ENCODE data around the gene ADIPOR2.
"Not testable (repeated sequence)": the region's sequence is repeated elsewhere in the genome, so short reads cannot be mapped to it uniquely, and the experiment has no call there.

Gene ADIPOR2

GRCh38 chr12:1665366-1665765 lies 25.5 kb upstream of the ADIPOR2 start:
- DNase-seq (ENCODE audit: low read depth), result no peak

DNA sequence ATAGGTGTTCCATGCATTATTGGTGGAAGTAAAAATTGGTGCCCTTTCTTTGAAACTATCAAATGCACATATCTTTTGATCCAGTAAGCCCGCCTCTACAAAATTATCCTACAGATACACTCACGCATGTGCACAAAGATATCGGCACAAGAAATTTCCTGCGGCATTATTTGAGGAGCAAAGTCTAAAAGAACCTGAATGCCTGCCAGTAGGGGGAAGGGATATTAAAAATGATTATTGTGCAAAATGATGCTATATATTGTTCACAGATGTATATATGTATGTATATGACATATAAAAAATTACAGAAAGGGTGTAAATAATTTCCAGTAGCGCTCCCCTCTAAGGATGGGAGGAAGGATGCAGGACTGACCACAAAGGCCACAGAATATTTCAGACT lies 24.7 kb upstream of the ADIPOR2 start:
- DNase-seq (ENCODE audit: low read depth), result no peak

DNA sequence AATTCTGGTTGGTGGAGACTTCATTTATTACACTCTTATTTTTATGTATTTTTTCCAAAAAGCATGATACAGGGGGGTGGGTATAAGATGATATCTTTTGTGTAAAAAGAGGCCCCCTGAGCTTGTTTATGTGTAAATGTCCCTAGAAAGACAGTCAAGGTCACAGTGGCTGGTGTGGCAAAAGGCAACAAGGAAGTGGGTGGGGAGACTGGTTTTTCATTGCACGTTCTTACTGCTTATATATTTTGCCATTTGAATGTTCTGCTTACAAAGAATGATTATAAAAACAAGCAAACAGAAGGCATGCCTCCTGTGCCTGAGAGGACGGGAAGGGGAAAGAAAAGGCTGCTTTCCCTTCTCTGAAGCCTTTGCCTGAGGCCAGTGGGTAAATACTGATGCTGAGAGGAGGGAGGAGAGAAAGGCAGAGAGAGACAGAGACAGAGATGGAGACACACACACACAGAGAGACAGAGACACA lies 24.1 kb upstream of the ADIPOR2 start:
- DNase-seq (ENCODE audit: low read depth), result no peak

GRCh38 chr12:1668833-1669543 lies 21.9 kb upstream of the ADIPOR2 start:
- no peak for DNase-seq (ENCODE audit: low read depth)

- DNase-seq (ENCODE audit: low read depth), result no peak
Measured at GRCh38 chr12:1670358-1671268, 20.3 kb upstream of the ADIPOR2 start.

DNA sequence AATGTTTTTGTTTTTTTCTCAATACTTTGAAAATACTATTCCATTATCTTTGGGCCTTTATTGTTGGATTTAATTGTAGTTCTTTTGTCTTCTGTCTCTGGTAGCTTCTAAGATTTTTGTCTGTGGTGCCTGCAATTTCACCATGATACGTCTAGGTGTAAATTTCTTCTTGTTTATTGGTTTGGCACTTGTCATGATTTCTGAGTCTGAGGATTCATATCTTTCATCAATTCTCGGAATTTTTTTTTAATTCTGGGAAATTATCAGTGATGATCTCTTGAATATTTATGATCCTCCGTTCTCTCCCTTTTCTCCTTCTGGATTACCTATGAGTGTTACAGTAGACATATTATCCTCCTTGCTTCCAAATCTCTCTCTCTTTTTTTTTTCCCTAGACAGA lies 14.8 kb upstream of the ADIPOR2 start:
- DNase-seq (ENCODE audit: low read depth), result no peak

DNA sequence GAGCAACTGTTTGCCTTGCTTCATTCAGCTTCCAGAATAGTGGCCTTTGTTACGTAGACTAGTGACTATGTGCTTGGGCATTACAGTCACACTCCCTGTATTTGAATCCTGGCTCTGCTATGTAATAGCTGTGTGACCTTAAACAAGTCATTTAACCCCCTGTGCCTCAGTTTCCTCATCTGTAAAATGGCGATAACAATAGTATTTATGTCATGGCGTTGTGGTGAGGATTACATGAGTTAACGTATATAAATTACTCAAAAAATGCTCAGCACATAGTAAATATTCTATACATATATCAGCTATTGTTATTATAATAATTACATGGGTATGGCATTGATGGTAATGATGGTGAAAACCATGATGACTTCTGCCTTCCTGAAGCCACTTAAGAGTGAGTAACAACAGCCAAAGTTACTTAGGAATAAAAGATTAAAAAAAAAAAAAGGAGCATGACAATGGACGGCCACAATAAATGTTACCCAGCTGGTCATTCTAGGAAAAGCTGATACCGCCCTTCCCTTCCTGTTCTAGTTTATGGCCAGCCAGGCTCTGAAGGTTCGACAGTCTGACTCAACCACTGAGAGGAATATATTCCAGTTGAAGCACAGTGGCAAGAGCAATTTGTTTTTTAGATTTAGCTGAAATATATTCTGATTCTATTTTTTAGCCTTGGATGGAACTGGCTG lies 9.9 kb upstream of the ADIPOR2 start:
- no peak for DNase-seq (ENCODE audit: low read depth)

DNA sequence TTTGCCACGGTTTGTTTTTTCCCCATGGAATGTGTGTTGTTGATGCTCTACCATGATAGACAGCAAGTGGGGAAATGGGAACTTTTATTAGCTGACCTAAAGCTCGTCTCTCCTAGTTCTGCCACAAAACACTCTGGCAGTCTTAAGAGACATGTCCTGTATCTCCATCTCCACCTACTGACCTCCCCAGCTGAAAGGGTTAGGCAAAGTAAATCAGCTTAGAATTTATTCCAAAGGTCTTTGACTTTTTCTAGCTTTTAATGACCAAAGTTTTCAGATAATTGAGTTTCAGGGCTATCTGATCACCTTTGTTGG lies 9.4 kb upstream of the ADIPOR2 start:
- DNase-seq (ENCODE audit: low read depth), result no peak

DNA sequence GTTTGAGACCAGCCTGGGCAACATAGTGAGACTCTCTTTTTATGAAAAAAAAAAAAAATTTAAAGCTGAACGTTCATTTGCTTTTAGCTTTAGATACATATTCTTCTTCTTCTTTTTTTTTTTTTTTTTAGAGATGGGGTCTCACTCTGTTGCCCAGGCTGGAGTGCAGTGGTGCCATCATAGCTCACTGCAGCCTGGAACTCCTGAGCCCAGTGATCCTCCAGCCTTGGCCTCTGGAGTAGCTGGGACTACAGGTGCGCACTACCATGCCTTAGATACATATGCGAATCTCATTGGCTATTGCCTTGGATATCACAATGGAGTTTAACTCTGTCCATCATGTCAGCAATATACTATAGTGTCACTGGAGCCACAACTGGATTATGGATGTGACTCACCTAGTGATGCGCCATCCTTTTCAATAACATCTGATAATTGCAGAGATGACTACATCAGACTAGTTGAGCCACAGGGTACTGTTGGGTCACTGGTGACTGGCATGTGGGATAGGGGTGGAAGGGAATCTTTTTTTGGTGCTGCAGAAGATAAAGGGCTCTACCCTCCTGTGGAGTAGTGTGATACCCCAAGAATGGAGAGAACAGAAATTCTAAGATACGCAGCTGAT lies 2.7 kb upstream of the ADIPOR2 start:
- no peak for DNase-seq (ENCODE audit: low read depth)

DNA sequence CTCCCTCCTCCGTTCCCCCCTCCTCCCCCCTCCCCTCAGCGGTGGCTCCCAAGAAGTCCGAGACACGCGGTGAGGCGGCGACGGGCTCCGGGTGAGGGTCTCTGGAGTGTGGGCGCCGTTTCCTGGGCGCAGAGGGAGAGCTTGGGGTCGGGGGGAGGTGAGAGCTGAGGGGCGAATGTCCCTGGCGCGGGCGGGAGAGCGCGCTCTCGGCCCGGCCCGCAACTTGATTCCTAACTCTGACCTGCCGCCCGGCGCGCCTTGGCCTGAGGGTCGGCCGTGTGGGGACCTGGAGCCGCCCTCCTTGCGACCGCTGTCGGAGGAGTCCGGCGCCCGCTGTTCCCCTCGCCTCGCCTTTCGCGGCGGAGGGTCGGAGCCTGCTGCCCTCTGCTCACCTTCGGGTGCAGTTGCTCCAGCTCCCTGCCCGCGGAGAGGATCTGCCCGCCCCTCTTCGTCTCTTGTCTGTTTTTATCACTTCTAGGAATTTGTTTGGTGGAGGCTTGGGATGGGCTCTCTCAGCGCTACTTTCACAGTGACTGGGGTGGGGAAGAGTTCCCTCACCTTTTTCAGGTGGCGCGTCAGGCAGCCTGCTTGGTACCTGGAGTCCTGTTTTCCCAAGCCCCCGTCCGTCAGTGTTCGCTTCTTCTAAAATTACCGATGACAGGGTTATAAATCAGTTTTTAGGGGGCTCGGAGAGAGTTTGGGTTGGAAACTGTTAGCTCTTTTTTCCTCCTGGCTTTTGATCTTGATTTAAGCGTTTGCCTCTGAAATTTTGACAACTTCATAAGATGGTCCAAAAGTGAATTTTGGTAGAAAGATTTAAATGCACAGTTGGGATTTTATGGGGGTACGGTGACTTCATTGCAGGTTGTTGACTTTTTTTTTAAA lies 495 bp downstream of the ADIPOR2 start:
- DNase-seq (ENCODE audit: low read depth), result peak; percentile 13

GRCh38 chr12:1692226-1692625 lies 1.4 kb downstream of the ADIPOR2 start:
- no peak for DNase-seq (ENCODE audit: low read depth)

GRCh38 chr12:1692895-1693610 lies 2.2 kb downstream of the ADIPOR2 start:
- no peak for DNase-seq (ENCODE audit: low read depth)

DNA sequence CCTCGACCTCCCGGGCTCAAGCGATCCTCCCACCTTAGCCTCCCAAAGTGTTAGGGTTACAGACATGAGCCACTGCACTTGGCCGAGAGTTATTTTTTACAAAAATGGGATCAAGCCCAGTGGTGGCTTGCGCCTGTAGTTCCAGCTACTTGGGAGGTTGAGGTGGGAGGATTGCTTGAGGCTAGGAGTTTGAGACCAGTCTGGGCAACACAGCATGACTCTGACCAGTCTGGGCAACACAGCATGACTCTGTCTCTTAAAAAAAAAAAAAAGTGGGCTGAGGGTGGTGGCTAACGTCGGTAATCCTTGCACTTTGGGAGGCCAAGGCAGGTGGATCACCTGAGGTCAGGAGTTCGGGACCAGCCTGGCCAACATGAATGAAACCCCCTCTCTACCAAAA lies 4.2 kb downstream of the ADIPOR2 start:
- DNase-seq (ENCODE audit: low read depth), result not testable (repeated sequence)

GRCh38 chr12:1695886-1696670 lies 5.2 kb downstream of the ADIPOR2 start:
- DNase-seq (ENCODE audit: low read depth), result no peak

DNA sequence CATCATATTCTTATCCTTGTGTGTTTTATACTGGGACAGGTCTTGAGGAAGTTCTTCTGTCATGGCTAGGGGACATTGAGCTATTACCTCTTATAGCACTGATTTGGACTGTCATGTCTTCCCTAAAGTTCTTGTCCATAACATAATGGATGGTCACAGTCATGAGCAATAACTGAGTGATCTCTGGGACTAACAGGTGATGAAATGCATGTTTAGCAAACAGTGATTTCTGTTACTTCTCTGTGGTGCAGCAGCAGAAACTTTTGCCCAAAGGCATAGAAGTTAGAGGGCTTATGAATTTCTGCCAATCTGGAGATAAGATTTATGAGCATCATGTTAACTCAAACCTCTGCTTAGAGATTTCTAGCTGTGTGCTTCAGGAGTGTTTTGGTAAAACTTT lies 5.9 kb downstream of the ADIPOR2 start:
- no peak for DNase-seq (ENCODE audit: low read depth)

DNA sequence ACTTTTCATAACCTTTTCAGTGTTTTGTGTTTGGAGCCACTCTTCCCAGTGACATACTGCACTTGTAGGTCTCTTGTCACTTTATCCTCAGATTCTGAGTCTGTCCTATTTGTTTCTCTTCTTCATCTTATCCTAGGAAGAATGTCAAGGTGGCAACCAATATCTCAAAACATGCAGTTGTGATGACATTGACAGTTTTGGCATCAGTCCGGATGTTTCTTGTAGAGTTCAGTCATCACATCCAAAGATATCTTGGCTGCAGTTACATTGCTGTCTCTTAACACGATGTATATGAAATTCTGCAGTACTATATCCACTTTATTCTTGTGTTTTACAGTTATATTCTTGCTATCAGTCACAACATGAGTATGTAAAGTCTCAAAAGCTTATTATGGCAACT lies 6.4 kb downstream of the ADIPOR2 start:
- no peak for DNase-seq (ENCODE audit: low read depth)

GRCh38 chr12:1698720-1699119 lies 7.8 kb downstream of the ADIPOR2 start:
- no peak for DNase-seq (ENCODE audit: low read depth)

DNA sequence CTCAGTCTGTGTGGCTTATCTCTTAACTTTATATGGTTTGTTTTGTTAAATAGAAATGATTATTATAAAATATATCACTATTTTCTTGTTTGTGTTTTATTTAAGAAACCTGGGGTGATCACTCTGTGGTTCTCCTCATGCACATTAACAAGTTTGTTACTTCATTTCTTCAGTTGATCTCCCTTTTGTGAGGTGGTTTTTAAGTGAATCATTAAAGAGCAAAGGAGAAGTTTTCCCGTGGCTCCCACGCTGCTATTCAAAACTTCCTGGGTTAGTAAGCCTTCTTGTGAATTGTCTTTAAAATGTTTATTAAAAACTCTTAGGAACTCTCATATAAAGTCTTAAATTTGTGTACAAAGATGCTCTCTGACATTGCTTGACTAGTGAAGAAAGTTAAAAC lies 11.8 kb downstream of the ADIPOR2 start:
- DNase-seq (ENCODE audit: low read depth), result no peak

DNA sequence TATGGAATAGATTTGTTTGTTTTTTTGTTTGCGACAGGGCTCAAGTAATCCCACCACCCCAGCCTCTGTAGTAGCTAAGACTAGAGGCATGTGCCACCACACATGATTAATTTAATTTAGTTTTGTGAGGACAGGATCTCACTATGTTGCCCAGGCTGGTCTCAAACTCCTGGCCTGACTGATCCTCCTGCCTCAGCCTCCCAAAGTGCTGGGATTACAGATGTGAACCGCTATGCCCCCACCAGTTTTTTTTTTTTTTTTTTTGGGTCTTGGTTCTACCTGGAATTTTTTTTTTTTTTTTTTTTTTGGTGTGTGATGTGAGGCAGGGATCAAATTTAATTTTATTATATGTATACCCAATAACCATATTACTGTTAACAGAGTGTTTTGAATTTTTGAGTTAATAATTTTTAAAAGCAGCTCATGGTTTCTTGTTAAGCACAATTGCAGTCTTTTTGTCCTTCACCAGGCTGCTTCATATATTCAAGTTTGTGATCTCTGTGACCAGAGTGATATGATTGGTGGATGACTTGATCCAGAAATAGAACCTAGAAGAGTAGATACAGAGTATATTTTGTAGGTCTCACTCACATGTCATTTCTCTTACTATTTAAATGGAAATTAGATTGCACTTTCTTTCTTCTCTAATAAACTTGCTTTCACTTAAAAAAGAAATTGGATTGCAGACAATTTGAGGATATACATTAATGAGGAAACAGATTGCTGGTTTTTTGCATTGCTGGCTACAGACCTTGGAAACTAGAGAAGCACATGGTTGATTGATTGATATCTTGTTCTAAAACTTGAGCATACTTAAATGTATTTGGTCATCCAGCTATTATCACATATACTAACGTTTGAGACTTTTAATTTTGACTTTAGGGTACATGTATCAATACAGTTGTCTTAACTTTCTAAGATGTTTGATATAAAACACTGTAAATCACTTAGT lies 13.2 kb downstream of the ADIPOR2 start:
- DNase-seq (ENCODE audit: low read depth), result no peak
